ENCODE measurements around the gene ZNF142. TPM values are rescaled to one million over a fixed set of nuclear protein-coding genes. Genes with fewer than 3 reads are reported as not detected.

Gene ZNF142
- total RNA-seq, 1 experiment from 2014 or later: 35.5 TPM

- H3K9ac ChIP-seq (ENCODE audit: low read length): no peak within 1 kb of the TSS
- H3K36me3 ChIP-seq (ENCODE audit: low read depth, low read length): no peaks in the 10 kb centered on the region
- no peaks in the 10 kb centered on the region for H3K27me3 ChIP-seq (ENCODE audit: low read length)
- H3K79me2 ChIP-seq (ENCODE audit: low read length): no peaks in the 10 kb centered on the region
- H3K4me1 ChIP-seq (ENCODE audit: insufficient read depth, low read length): peaks cover 24% of the 10 kb centered on the region
- ChIA-PET POLR2A (ENCODE audit: unreplicated experiment) (interaction anchor here (0.5 to 0.6 kb wide), 2 partner anchors 40 to 52 kb away, joined by 3 to 5 read pairs; partner anchors contain the start of genes BCS1L and ZNF142), CTCF (no interaction called here)
- peak within 1 kb of the TSS; percentile 4; the same call in 1 of the 2 replicates for H3K4me3 ChIP-seq (ENCODE audit: low read length)
- 0 out of 2 replicates have a peak within 1 kb of the TSS, but pooled peaks have one; percentile 5 for H3K27ac ChIP-seq (ENCODE audit: low read length)
- no peak for TF ChIP-seq EZH2phosphoT487 (IDR thresholded peaks at IDR 0.05; ENCODE audit: borderline replicate concordance, low read length)
- no peak for TF ChIP-seq EZH2 (IDR thresholded peaks at IDR 0.05; ENCODE audit: low read length, unreplicated experiment)
- TF ChIP-seq CTCF (conservative IDR thresholded peaks at IDR 0.05; ENCODE audit: low read depth, low read length): no peak
- peak within 1 kb of the TSS; percentile 49 for H2AFZ ChIP-seq (ENCODE audit: low read length)
- H3F3A ChIP-seq (ENCODE audit: low read length, unreplicated experiment): no peaks in the 10 kb centered on the region
- peak; percentile 82 for ATAC-seq
- DNase-seq: peak; percentile 65
- H4K20me1 ChIP-seq (ENCODE audit: low read length): no peaks in the 10 kb centered on the region
- H3K9me2 ChIP-seq (replicated peaks; ENCODE audit: low read length): no peaks in the 10 kb centered on the region
- H3K4me2 ChIP-seq (ENCODE audit: low read length): peak within 1 kb of the TSS; percentile 39
- no peaks in the 10 kb centered on the region for H3K9me3 ChIP-seq (ENCODE audit: low read length)
- no TSS peak for BruUV-seq (replicated peaks)
- intact Hi-C loops (cut with micrococcal nuclease): loop anchor here (5.0 kb wide), 1 partner anchor 40 kb away; the partner anchor contains the start of genes CNOT9 and USP37
Measured at GRCh38 chr2:218607436-218608115, 51.8 kb downstream of the ZNF142 start, which contains the start of gene PLCD4. Gene PLCD4, plus strand, starts transcription at chr2:218607899. Its CDS starts 7,841 bp downstream, at chr2:218615740.

- Histone ChIP-seq H3K27me3 (ENCODE audit: low read length) (no peaks in the 10 kb centered on the region), H3F3A (ENCODE audit: low read length, unreplicated experiment) (no peaks in the 10 kb centered on the region), H3K9ac (ENCODE audit: low read length) (no peak overlapping the region), H3K4me2 (ENCODE audit: low read length) (peak overlapping the region; percentile 3; the same call in 1 of the 2 replicates), H2AFZ (ENCODE audit: low read length) (peak overlapping the region; percentile 17; the same call in 1 of the 2 replicates), H3K27ac (ENCODE audit: low read length) (no peak overlapping the region), H4K20me1 (ENCODE audit: low read length) (no peaks in the 10 kb centered on the region), H3K4me1 (ENCODE audit: insufficient read depth, low read length) (peaks cover 24% of the 10 kb centered on the region), H3K4me3 (ENCODE audit: low read length) (no peak overlapping the region), H3K9me2 (replicated peaks; ENCODE audit: low read length) (no peaks in the 10 kb centered on the region), H3K79me2 (ENCODE audit: low read length) (no peaks in the 10 kb centered on the region), H3K9me3 (ENCODE audit: low read length) (no peaks in the 10 kb centered on the region), H3K36me3 (ENCODE audit: low read depth, low read length) (no peaks in the 10 kb centered on the region)
- CTCF ChIA-PET: no interaction called here
- ATAC-seq (peak; percentile 32), DNase-seq (peak; percentile 23)
- BruUV-seq (replicated peaks): no TSS peak
- intact Hi-C loops (cut with micrococcal nuclease): loop anchor here (5.0 kb wide), 1 partner anchor 38 kb away; the partner anchor contains the start of genes CNOT9 and USP37
- TF ChIP-seq CTCF (conservative IDR thresholded peaks at IDR 0.05; ENCODE audit: low read depth, low read length) (no peak), EZH2phosphoT487 (IDR thresholded peaks at IDR 0.05; ENCODE audit: borderline replicate concordance, low read length) (no peak), EZH2 (IDR thresholded peaks at IDR 0.05; ENCODE audit: low read length, unreplicated experiment) (no peak)
- POLR2A ChIA-PET (ENCODE audit: unreplicated experiment): no interaction called here
Measured at GRCh38 chr2:218605432-218605831, 54.0 kb downstream of the ZNF142 start.

Other genes with a start within 250 kb of the ZNF142 start
- gene VIL1, start 240.5 kb downstream of the ZNF142 start, total RNA-seq (2014; rRNA removed): 0.26 and 0.92 TPM in 2 replicates
- gene USP37, start 91.3 kb downstream of the ZNF142 start, total RNA-seq (2014; rRNA removed): 10.7 and 11.6 TPM in 2 replicates
- 78.0 and 86.8 TPM in 2 replicates for gene CNOT9, start 90.8 kb downstream of the ZNF142 start, total RNA-seq (2014; rRNA removed)
- gene PLCD4, start 51.7 kb downstream of the ZNF142 start, total RNA-seq (2014; rRNA removed): 5.6 and 11.7 TPM in 2 replicates
- 41.3 and 48.5 TPM in 2 replicates for gene BCS1L, start 60 bp upstream of the ZNF142 start, total RNA-seq (2014; rRNA removed)
- 35.1 and 42.4 TPM in 2 replicates for gene RNF25, start 12.4 kb upstream of the ZNF142 start, total RNA-seq (2014; rRNA removed)
- gene STK36, start 12.5 kb upstream of the ZNF142 start, total RNA-seq (2014; rRNA removed): 32.9 and 48.2 TPM in 2 replicates
- 21.0 and 32.9 TPM in 2 replicates for gene TTLL4, start 51.2 kb upstream of the ZNF142 start, total RNA-seq (2014; rRNA removed)
- gene CYP27A1, start 122.5 kb upstream of the ZNF142 start, total RNA-seq (2014; rRNA removed): 5.8 and 6.0 TPM in 2 replicates
- not detected in 2 replicates for gene PRKAG3, start 172.2 kb upstream of the ZNF142 start, total RNA-seq (2014; rRNA removed)
- not detected in 2 replicates for gene WNT6, start 200.2 kb upstream of the ZNF142 start, total RNA-seq (2014; rRNA removed)
- gene WNT10A, start 221.2 kb upstream of the ZNF142 start, total RNA-seq (2014; rRNA removed): 0.40 and 3.3 TPM in 2 replicates